D341Med (cell line): ENCODE measurements around the gene KIF17.

ENCODE experiments used
- DNase-seq: peaks from one replicate; pipeline ENCODE4 v3.0.0; 2012; ENCODE audit warnings: low spot score

The KIF17 gene

GRCh38 chr1:20625176-20626097 lies 92.4 kb downstream of the KIF17 start:
- DNase-seq: no peak

GRCh38 chr1:20624709-20625108 lies 93.1 kb downstream of the KIF17 start:
- DNase-seq: no peak

- no peak for DNase-seq
Measured at GRCh38 chr1:20621012-20621411, 96.8 kb downstream of the KIF17 start.

- no peak for DNase-seq
Measured at GRCh38 chr1:20619999-20620398, 97.8 kb downstream of the KIF17 start.

- no peak for DNase-seq
Measured at GRCh38 chr1:20618550-20618949, 99.3 kb downstream of the KIF17 start.

GRCh38 chr1:20616847-20617487 lies 100.8 kb downstream of the KIF17 start:
- DNase-seq: no peak

- no peak for DNase-seq
Measured at GRCh38 chr1:20615946-20616846, 101.6 kb downstream of the KIF17 start.

GRCh38 chr1:20614131-20614579 lies 103.7 kb downstream of the KIF17 start:
- no peak for DNase-seq
